Hematopoietic multipotent progenitor cell treated with erythropoietin and hydrocortisone succinate and interleukin-3 and kit ligand, for 8 days (in vitro differentiated cells): Measurements from ENCODE around the gene REXO5.
A peak's percentile ranks its signal among the peaks of the same experiment; 100 is the strongest.
"Not testable (repeated sequence)": the region's sequence is repeated elsewhere in the genome, so short reads cannot be mapped to it uniquely, and the experiment has no call there.

Experiments
- DNase-seq: peaks from one replicate; pipeline ENCODE4 v3.0.0-alpha.2; 2015

Gene REXO5

GRCh38 chr16:20803561-20804214 lies 2.6 kb upstream of the REXO5 start:
- peak; percentile 48 for DNase-seq

GRCh38 chr16:20805684-20806167 lies 601 bp upstream of the REXO5 start:
- not testable (repeated sequence) for DNase-seq

DNA sequence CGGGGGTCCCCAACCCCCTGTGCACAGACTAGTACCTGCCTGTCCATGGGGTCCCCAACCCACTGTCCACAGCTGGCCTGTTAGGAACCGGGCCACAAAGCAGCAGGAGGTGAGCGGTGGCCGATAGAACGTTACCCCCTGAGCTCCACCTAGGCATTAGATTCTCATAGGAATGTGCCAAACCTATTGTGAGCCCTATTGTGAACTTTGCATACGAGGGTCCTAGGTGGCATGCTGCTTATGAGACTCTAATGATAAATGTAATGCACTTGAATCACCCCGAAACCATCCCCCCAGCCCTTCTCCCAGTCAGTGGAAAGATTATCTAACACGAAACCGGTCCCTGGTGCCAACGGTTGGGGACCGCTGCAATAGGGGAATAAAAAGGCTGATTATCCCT lies 1.5 kb downstream of the REXO5 start:
- peak; percentile 56 for DNase-seq

DNA sequence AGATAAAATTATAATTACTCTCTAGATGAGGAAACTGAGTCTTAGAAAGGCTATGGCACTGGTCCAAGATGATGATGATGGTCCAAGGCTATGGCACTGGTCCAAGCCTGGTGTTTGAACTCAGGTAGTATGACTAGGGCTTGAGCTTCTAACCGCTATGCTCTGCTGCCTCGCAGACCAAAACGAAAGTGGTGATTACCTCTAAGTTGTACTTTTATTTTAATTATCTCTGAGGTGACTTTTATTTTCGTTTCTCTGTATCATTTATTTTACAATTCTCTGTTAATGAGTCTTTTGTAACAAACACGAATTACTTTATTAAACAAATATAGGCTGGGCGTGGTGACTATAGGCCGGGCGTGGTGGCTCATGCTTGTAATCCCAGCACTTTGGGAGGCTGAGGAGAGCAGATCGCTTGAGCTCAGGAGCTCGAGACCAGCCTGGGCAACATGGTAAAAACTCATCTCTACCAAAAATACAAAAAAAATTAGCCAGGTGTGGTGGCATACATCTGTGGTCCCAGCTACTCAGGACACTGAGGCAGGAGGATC lies 5.6 kb downstream of the REXO5 start:
- DNase-seq, result no peak

DNA sequence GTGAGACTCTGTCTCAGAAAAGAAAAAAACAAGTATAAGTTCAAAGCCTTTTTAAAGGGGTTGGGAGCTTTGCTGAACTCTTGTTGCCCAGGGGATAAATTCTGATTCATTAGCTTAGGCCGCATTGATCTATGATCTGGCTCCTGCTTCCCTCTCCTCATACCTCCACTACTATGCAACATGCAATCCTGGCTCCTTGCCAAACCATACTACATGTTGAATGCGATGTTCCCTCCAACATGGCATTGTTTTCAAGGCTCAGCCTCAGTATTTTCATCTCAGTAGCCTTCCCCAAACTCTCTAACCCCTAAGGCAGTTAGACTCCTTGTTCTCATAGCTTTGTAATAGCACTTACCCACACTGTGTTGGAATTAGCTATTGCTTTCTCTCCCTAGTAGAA lies 6.2 kb downstream of the REXO5 start:
- DNase-seq, result no peak

DNA sequence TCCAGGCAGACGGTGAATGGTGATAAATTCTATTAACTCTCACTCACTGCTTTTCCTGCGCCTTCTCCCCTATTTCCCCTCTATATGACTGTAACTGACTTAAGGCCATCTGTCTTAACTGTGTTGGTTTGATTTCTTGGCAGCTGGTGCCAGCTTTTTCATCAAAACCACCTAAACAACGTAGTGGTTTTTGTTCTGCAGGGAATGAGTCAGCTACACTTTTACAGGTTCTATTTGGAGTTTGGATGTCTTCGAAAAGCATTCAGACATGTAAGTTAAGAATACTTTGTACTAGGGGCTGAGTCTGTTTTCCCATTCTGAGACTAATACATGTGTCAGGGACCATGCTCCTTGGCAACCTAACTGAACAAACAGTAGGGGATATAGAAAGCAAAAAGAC lies 8.5 kb downstream of the REXO5 start:
- peak; percentile 86 for DNase-seq

- no peak for DNase-seq
These were observed 12.7 kb downstream of the REXO5 start for GRCh38 chr16:20818929-20819585.

- DNase-seq, result no peak
These were observed 15.4 kb downstream of the REXO5 start for GRCh38 chr16:20821682-20822081.

DNA sequence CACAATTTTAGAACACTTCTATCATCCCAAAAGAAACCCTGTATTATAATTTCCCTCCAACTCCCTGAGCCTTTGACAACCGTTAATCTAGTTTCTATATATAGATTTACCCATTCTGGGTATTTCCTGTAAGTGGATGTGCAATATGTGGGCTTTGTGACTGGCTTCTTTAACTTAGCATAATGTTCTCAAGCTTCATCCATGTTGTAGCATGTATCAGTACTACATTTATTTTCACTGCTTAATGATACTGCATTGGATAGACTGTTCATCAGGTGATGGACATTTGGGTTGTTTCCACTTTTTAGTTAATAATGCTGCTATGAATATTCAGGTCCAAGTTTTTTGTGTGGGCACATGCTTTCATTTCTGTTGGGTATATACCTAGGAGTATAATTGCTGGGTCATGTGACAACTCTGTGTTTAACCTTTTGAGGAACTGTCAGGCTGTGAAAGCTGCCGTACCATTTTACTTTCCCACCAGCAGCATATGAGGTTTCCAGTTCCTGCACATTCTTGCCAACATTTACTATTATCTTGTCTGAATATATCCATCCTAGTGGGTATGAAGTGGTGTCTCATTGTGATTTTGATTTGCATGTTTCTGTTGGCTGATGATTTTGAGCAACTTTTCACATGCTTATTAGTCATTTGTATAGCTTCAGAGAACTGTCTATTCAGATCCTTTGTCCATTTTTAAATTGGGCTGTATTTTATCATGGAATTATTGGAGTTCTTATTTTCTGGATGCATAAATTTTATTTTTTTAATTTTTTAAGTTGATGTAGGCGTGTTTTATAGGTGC lies 16.4 kb downstream of the REXO5 start:
- no peak for DNase-seq

DNA sequence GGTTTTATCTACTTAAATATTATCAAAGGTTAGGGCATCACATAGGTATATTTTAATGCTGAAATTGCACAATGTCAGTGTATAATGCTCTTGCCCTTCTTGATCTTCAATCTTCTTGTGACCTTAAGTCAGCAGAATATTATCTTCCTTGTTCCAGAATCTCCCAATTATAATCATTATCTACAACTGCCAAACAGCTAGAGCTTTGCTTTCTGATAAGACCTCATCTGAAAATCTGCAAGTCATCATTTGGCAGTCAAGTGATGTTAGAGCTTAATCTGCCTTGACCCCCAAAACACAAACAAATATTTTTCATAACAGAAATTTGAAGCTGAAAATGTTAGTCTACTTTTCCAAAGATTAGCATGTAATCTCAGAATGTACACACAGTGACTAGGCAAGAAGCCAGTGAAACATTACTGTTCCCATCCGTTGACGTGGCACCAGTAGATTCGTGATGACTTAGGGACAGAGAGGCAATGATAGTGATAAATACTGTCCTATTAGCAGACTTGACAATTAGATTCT lies 19.8 kb downstream of the REXO5 start:
- peak; percentile 95 for DNase-seq

DNA sequence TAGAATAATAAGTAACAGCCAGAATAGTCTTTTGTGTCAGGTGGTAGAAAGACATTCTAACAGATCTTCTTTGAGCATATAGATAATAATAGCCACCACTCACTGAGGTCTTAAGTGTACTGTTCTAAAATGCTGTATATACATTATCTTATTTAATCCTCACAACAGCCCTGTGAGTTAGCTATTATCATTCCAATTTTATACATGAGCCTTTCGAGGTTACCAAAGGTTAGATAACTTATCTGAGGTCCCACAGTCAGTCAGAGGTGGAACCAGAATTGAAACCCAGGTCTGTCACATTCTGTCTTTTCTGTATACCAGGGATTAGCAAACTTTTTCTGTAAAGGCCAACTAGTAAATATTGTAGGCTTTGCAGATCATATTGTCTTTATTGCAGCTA lies 23.2 kb downstream of the REXO5 start:
- DNase-seq, result peak; percentile 71

DNA sequence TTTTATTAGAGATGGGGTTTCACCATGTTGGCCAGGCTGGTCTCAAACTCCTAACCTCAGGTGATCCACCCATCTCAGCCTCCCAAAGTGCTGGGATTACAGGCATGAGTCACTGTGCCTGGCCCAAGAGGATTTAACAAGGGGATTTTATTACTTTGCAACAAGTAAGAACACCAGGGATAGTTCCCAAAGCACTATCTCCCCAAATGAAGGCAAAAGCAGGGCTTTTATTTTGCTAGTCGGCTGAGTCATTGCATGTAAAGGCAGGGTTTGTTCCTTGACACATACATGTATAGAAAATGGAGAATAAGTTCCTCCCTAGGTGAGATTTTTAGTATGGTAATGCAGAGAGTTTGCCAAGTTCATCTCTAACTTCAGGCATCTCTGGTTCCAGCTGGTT lies 24.0 kb downstream of the REXO5 start:
- DNase-seq, result no peak

DNA sequence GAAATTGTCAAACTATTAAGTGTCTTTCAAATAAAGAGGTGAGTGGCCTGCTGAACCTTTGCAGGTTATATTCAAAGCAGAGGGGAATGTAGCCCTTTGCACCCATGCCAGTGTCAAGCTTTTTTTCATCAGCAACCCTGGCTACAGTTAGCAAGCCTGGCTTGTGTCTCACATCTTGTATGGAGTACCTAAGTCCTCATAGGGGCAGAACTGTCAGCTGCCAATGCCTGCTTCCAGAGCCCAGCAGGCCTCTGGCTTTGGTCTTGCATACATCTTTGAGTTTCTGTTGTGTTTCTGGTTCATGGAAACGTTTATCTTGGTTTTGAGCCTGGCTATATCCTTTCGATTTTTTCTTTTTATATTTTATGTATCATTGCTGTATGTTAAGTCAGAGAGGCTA lies 26.8 kb downstream of the REXO5 start:
- no peak for DNase-seq

DNA sequence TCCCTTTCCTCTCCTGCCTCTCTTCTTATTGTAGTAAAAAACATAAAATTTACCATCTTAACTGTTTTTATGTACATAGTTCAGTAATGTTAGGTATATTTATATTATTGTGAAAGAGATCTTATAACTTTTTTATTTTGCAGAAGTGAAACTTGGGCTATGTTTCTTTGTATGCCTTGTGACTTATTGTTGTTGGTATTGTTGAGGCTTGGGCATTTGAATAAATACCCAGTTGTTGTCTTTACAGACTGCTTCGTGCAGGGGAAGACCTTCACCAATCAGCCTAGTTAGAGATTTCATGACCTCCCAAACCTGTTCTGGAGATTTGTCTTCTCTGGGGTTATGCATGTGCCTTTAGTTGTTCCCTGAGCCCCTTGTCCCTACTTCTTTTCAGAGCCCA lies 31.9 kb downstream of the REXO5 start:
- DNase-seq, result no peak

GRCh38 chr16:20839504-20839903 lies 33.2 kb downstream of the REXO5 start:
- no peak for DNase-seq

DNA sequence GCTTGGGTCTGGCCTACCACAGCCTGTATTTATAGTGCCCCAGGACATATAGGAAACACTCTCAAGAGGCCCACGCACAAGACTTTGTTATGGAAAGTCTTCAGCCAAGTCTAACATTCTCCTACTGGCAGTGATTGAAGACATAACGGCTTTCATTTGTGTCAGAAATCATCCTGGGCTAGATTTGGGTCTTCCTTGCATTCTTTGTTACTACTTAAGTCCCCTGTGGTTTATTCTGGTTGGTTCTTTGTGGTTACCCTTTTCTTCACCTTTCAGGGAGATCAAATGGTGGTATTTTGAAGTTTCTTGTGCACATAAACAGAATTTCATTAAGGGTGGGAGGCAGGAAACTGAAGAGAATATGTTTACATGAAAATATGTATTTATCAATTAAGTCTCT lies 37.7 kb downstream of the REXO5 start:
- DNase-seq, result no peak

GRCh38 chr16:20844588-20844987 lies 38.3 kb downstream of the REXO5 start:
- DNase-seq, result no peak

GRCh38 chr16:20846030-20846429 lies 39.7 kb downstream of the REXO5 start:
- DNase-seq, result no peak

- no peak for DNase-seq
These were observed 40.2 kb downstream of the REXO5 start for GRCh38 chr16:20846551-20846950.

- DNase-seq, result no peak
These were observed 41.2 kb downstream of the REXO5 start for GRCh38 chr16:20847550-20847949.

GRCh38 chr16:20849589-20850390 lies 43.5 kb downstream of the REXO5 start:
- peak; percentile 72 for DNase-seq

DNA sequence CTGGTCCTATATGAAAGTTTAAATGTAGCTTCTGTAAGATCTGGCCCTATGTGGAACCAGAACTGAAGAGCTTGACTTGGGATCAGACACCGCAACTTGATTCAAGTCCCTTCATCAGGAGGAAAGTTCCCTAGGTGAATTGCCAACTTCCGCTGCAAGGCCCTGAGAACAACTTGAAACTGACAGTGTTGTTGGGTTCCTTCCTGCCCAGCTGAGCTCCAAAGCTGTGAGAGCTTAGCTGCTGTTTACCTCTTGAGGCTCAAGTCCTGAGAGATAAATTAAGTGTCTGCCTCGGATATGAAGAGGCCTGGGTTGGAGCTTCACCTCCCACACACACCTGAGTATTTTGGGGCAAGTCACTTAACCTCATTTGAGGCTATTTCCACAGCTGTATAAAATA lies 44.7 kb downstream of the REXO5 start:
- DNase-seq, result no peak
